ENCODE results near the gene HSDL1. TPM values are rescaled to one million over a fixed set of nuclear protein-coding genes. Genes with fewer than 3 reads are reported as not detected.

The HSDL1 gene
- total RNA-seq, 1 donor from 2014 or later = 47.7 TPM

DNA sequence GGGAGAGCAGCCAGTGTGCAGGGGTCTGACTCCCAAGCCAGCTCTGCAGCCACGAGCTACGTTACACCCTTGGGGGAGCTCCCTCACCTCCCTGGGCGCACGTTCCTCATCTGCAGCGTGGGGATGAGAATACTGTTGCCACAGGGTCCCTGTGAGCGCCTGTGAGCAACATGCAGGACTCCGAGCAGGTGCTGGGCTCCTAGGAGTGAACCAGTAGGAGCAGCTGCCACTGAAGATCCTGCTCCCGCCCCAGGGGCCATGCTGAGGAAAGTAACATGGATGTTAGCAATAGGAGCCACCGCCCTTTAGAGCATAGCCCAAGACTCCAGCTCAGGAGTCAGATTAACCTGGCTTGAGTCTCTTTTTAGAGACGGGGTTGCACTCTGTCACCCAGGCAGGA is 16.1 kb upstream of the HSDL1 start:
- TF ChIP-seq, protein P1, sequence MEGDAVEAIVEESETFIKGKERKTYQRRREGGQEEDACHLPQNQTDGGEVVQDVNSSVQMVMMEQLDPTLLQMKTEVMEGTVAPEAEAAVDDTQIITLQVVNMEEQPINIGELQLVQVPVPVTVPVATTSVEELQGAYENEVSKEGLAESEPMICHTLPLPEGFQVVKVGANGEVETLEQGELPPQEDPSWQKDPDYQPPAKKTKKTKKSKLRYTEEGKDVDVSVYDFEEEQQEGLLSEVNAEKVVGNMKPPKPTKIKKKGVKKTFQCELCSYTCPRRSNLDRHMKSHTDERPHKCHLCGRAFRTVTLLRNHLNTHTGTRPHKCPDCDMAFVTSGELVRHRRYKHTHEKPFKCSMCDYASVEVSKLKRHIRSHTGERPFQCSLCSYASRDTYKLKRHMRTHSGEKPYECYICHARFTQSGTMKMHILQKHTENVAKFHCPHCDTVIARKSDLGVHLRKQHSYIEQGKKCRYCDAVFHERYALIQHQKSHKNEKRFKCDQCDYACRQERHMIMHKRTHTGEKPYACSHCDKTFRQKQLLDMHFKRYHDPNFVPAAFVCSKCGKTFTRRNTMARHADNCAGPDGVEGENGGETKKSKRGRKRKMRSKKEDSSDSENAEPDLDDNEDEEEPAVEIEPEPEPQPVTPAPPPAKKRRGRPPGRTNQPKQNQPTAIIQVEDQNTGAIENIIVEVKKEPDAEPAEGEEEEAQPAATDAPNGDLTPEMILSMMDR (IDR thresholded peaks at IDR 0.05; ENCODE audit: unreplicated experiment) = no peak
- peaks cover 25% of the 10 kb centered on the region for H3K27me3 Mint-ChIP-seq
- H3K36me3 Mint-ChIP-seq (ENCODE audit: insufficient read depth) = no peaks in the 10 kb centered on the region
- no peak overlapping the region for H3K4me3 Mint-ChIP-seq (ENCODE audit: low read depth)
- no peaks in the 10 kb centered on the region for H3K9me3 Mint-ChIP-seq (ENCODE audit: low read depth)
- DNase-seq (ENCODE audit: low spot score, unreplicated experiment) = no peak
- no peaks in the 10 kb centered on the region for H3K4me1 Mint-ChIP-seq (ENCODE audit: low read depth)
- H3K27ac Mint-ChIP-seq = no peak overlapping the region

DNA sequence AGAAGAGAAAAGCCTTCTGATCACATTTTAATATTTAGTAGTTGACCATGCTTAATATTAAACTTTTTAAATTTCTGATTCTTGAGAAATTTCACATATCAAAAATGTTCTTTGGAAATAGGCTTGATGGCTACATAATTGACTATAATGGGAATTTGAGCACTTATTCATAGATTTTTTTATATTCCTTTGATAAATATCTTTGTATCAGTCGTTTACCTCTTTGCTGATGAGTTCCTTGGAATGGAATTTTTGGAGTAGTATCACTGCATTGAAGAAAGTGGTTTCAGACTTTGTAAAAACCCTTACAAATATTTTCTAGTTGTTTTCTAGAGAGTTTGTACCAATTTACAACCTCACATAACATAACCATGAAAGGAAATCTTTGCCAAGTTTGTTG is 14.8 kb upstream of the HSDL1 start:
- Mint-ChIP-seq H3K9me3 (ENCODE audit: low read depth) (no peaks in the 10 kb centered on the region), H3K27me3 (peaks cover 25% of the 10 kb centered on the region), H3K27ac (no peak overlapping the region), H3K4me1 (ENCODE audit: low read depth) (no peaks in the 10 kb centered on the region), H3K36me3 (ENCODE audit: insufficient read depth) (no peaks in the 10 kb centered on the region), H3K4me3 (ENCODE audit: low read depth) (no peak overlapping the region)
- TF ChIP-seq, protein P1 (IDR thresholded peaks at IDR 0.05; ENCODE audit: unreplicated experiment) = no peak
- DNase-seq (ENCODE audit: low spot score, unreplicated experiment) = no peak

DNA sequence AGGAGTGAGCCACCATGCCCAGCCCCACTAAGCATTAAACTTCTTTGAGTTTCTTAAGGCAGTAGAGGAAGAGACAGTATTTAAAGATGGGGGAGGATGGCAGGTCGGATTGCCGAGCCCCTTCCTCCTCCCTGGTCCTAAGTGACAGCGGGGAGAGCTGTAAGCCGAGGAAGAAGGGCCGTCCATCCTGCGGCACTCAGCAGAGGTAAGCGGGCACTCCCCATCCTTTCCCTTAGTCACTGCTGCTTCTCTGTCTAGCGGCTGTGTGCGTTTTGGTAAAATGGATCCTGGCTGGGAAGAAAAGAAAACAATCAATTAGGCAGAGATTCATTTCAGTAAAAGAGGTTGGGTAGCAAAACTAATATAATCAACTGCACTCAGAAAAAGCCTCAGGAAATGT is 14.0 kb upstream of the HSDL1 start:
- Mint-ChIP-seq H3K4me3 (ENCODE audit: low read depth) (no peak overlapping the region), H3K27ac (no peak overlapping the region), H3K9me3 (ENCODE audit: low read depth) (no peaks in the 10 kb centered on the region), H3K36me3 (ENCODE audit: insufficient read depth) (no peaks in the 10 kb centered on the region), H3K27me3 (peaks cover 19% of the 10 kb centered on the region), H3K4me1 (ENCODE audit: low read depth) (no peaks in the 10 kb centered on the region)
- TF ChIP-seq, protein P1 (IDR thresholded peaks at IDR 0.05; ENCODE audit: unreplicated experiment) = no peak
- no peak for DNase-seq (ENCODE audit: low spot score, unreplicated experiment)

DNA sequence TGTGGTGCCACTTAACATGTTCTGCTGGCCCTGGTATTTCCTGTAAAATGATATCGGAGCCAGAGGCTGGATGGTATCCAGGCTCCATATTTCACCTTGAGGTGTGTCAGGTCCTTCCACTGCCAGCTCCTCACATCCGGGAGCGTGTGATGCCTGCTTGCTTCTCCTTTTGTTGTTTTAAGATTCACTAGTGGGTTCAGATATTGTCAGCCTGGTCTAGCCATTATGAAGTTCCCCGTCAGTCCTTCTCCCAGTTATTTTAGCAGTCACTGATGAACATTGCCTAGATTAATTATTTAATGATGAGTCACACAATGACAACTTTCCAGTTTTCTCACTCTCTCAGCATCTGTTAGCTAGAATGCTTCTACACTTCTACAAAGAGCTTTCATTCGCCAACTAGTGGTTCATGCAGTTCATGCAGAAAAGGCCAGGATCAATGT is 11.4 kb upstream of the HSDL1 start:
- no peak overlapping the region for H3K4me3 Mint-ChIP-seq (ENCODE audit: low read depth)
- H3K36me3 Mint-ChIP-seq (ENCODE audit: insufficient read depth) = no peaks in the 10 kb centered on the region
- H3K9me3 Mint-ChIP-seq (ENCODE audit: low read depth) = no peaks in the 10 kb centered on the region
- H3K27ac Mint-ChIP-seq = no peak overlapping the region
- DNase-seq (ENCODE audit: low spot score, unreplicated experiment) = no peak
- peaks cover 12% of the 10 kb centered on the region for H3K27me3 Mint-ChIP-seq
- H3K4me1 Mint-ChIP-seq (ENCODE audit: low read depth) = no peaks in the 10 kb centered on the region
- TF ChIP-seq, protein P1 (IDR thresholded peaks at IDR 0.05; ENCODE audit: unreplicated experiment) = no peak

DNA sequence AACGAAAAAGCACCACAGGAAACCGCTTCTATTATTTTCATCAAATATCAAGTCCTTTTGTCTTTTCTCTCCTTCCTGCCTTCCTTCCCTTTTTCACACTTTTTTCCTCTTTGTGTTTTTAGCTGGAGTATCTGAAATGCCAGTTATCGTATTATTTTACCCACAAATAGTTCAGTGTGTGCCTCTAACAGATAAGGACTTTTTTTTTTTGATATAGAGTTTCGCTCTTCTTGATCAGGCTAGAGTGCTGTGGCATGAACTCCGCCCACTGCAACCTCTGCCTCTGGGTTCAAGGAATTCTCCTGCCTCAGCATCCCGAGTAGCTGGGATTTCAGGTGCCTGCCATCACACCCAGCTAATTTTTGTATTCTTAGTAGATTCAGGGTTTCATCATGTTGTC is 10.8 kb upstream of the HSDL1 start:
- Mint-ChIP-seq H3K27ac (no peak overlapping the region), H3K36me3 (ENCODE audit: insufficient read depth) (no peaks in the 10 kb centered on the region), H3K4me3 (ENCODE audit: low read depth) (no peak overlapping the region), H3K9me3 (ENCODE audit: low read depth) (no peaks in the 10 kb centered on the region), H3K27me3 (peaks cover 17% of the 10 kb centered on the region), H3K4me1 (ENCODE audit: low read depth) (no peaks in the 10 kb centered on the region)
- TF ChIP-seq, protein P1 (IDR thresholded peaks at IDR 0.05; ENCODE audit: unreplicated experiment) = no peak
- no peak for DNase-seq (ENCODE audit: low spot score, unreplicated experiment)
